AG04450 (cell line): Measurements from ENCODE around the gene PHOX2A. TPM values are rescaled to one million over a fixed set of nuclear protein-coding genes. Genes with fewer than 3 reads are reported as not detected.

Experiments
- CTCF ChIA-PET: fragments of 300-600, 350-600 bp; formaldehyde crosslinking; extraction: SDS; loops from one replicate; lab custom pipeline; 2022; ENCODE audit warnings: antibody characterized with exemption, inconsistent platforms; lab: Charles Lee
- POLR2A ChIA-PET: fragments of 350-600 bp; formaldehyde crosslinking; extraction: SDS; loops from one replicate; lab custom pipeline; 2021; ENCODE audit warnings: antibody characterized with exemption, inconsistent platforms; lab: Yijun Ruan, JAX
- DNase-seq: peaks from one replicate; pipeline ENCODE4 v3.0.0-alpha.2; 2011; ENCODE audit warnings: low read depth, low spot score
- H3K27ac ChIP-seq: one replicate; pipeline ENCODE4 v1.5.1; 2012; ENCODE audit warnings: low read depth, low read length, control low read depth
- H3K27me3 ChIP-seq: one replicate; pipeline ENCODE4 v1.6.0; 2012; ENCODE audit warnings: low read length; ENCODE audit not compliant: control insufficient read depth, insufficient read depth
- H3K4me3 ChIP-seq: 2 replicates; pipeline ENCODE4 v1.5.1; 2011; ENCODE audit warnings: mild to moderate bottlenecking, low read depth, low read length, control low read depth
- H3K9me3 ChIP-seq: 2 replicates; pipeline ENCODE4 v1.5.1; 2012; ENCODE audit warnings: low read length; ENCODE audit not compliant: control insufficient read depth, insufficient read depth
- CTCF ChIP-seq: IDR thresholded peaks from 2 replicates; pipeline ENCODE4 v1.5.1; 2011; ENCODE audit warnings: low read depth, low read length, control low read depth, inconsistent platforms
- polyA plus RNA-seq: library from polyadenylated mRNA; depleted of rRNA; stranded (reverse); fragments of >200 nt; gene quantifications from 2 replicates; pipeline ENCODE4 v1.2.3, GENCODE V29; 2011

PHOX2A gene
- polyA plus RNA-seq, 1 experiment: not detected

DNA sequence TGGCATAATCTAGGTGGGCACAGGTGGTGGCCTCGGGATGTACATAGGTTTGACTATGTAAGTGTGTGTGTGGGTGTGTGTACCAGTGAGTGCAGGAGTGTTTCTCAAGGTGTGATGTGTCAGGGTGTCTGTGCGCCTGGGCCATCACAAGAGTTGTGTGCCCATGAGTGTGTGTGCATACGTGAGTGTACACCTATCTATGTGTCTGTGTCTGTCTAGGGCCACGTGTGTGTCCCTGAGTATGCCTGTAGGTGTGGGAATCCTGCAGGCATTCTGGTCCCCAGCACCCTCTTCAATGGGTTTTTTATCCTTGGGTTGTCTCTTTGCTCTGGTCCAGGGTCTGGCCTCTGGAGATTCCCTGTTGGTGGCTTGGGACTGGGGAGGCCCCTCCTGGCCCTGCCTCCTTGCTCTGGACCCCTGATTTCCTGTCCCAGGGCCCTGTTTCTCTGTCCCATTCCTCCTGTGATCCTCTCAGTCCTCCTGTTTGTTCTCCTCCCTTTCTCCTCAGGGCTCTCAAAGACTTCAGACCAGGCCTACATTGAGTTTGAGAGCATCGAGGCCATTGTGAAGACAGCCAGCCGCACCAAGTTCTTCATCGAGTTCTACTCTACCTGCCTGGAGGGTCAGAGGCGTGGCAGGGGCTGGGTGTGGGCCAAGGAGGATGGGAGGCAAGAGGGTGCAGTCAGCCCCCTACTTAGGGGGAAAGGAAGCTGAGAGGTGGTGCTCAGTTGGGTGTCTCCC is 10.0 kb downstream of the PHOX2A start:
- no peaks in the 10 kb centered on the region; the same call in 1 of the 2 replicates for H3K9me3 ChIP-seq
- no peak for DNase-seq
- H3K4me3 ChIP-seq: no peak overlapping the region
- no peak overlapping the region for H3K27ac ChIP-seq
- TF ChIP-seq CTCF: no peak
- POLR2A ChIA-PET: no interaction called here
- CTCF ChIA-PET: interaction anchor here (1.0 kb wide), 1 partner anchor 11 kb away, joined by 3 read pairs; no protein-coding TSS in a partner anchor
- H3K27me3 ChIP-seq: no peaks in the 10 kb centered on the region

GRCh38 chr11:72233056-72233772 is 10.8 kb downstream of the PHOX2A start:
- CTCF ChIA-PET: no interaction called here

GRCh38 chr11:72232260-72233055 is 11.5 kb downstream of the PHOX2A start:
- ChIA-PET POLR2A (no interaction called here), CTCF (no interaction called here)
- Histone ChIP-seq H3K4me3 (no peak overlapping the region), H3K27me3 (no peaks in the 10 kb centered on the region), H3K27ac (no peak overlapping the region), H3K9me3 (no peaks in the 10 kb centered on the region; the same call in 1 of the 2 replicates)
- no peak for TF ChIP-seq CTCF
- DNase-seq: no peak

More at GRCh38 chr11:72233056-72233772, 10.8 kb downstream of the PHOX2A start:
- Histone ChIP-seq H3K4me3 (no peak overlapping the region), H3K9me3 (no peaks in the 10 kb centered on the region; the same call in 1 of the 2 replicates), H3K27ac (no peak overlapping the region), H3K27me3 (no peaks in the 10 kb centered on the region)
- POLR2A ChIA-PET: no interaction called here
- no peak for TF ChIP-seq CTCF
- DNase-seq: no peak

- TF ChIP-seq CTCF: no peak
- POLR2A ChIA-PET: no interaction called here
- Histone ChIP-seq H3K27me3 (no peaks in the 10 kb centered on the region), H3K27ac (no peak overlapping the region), H3K9me3 (no peaks in the 10 kb centered on the region; the same call in 1 of the 2 replicates), H3K4me3 (no peak overlapping the region)
- CTCF ChIA-PET: no interaction called here
- DNase-seq: no peak
These were observed 12.3 kb downstream of the PHOX2A start for GRCh38 chr11:72231396-72232259.
